Measurements from ENCODE around the gene PTPRN.
"Not testable (repeated sequence)": the region's sequence is repeated elsewhere in the genome, so short reads cannot be mapped to it uniquely, and the experiment has no call there.

The PTPRN gene

DNA sequence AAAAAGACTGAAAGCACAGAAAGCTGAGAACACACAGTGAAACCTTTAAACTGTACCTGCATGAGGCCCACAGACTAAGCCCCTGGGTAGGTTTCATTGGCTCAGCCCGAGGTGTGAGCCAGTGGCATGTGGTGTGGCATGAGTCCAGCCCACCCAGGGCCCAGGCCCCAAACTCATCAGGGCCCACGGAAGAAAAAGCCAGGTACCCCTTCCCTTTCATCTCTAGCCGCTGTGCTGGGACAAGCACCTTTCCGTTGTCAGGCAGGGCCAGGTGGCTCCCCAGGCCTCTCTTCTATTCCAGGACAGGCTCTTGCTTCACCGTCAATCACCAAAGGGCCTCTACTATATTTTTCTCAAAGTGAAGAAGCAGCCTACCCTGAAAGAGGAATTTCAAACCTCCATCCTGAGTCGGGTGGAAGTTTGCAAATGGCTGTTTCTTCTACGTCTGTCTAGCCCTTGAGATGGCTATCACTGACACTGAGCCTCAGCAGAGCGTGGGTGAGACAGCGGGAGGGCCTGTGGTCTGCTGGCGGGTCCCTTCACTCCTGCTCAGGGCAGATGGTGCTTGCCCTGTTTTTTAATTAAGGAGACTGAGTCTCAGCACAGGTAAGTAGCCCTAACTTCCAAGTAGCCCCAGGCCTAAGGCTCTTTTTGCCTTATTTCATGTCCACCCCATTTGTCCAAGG lies 21.5 kb downstream of the PTPRN start:
- H3K4me2 ChIP-seq (ENCODE audit: low read length): no peak overlapping the region
- H3K4me3 ChIP-seq (ENCODE audit: low read depth, low read length, poor library complexity, severe bottlenecking): no peak overlapping the region
- H4K20me1 ChIP-seq (ENCODE audit: insufficient read depth, low read length): no peaks in the 10 kb centered on the region
- no peaks in the 10 kb centered on the region for H3K4me1 ChIP-seq (ENCODE audit: insufficient read depth, low read length, severe bottlenecking)
- H3K79me2 ChIP-seq (ENCODE audit: insufficient read depth, low read length): no peaks in the 10 kb centered on the region
- H3K27me3 ChIP-seq (ENCODE audit: insufficient read depth, low read length): no peaks in the 10 kb centered on the region
- H3K9ac ChIP-seq (ENCODE audit: low read length): no peak overlapping the region
- H3K9me3 ChIP-seq (ENCODE audit: low read length): no peaks in the 10 kb centered on the region
- H3K9me2 ChIP-seq (ENCODE audit: low read depth, low read length): no peaks in the 10 kb centered on the region
- H3K27ac ChIP-seq (ENCODE audit: low read depth, low read length, poor library complexity, severe bottlenecking): no peak overlapping the region
- no peak overlapping the region for H2AFZ ChIP-seq (ENCODE audit: low read length)
- H3F3A ChIP-seq (ENCODE audit: insufficient read depth, low read length): no peaks in the 10 kb centered on the region
- H3K36me3 ChIP-seq (ENCODE audit: insufficient read depth, low read length): peaks cover 37% of the 10 kb centered on the region
- no peak for TF ChIP-seq EZH2 (IDR thresholded peaks at IDR 0.05; ENCODE audit: borderline replicate concordance, low read length)
- TF ChIP-seq, protein P1, sequence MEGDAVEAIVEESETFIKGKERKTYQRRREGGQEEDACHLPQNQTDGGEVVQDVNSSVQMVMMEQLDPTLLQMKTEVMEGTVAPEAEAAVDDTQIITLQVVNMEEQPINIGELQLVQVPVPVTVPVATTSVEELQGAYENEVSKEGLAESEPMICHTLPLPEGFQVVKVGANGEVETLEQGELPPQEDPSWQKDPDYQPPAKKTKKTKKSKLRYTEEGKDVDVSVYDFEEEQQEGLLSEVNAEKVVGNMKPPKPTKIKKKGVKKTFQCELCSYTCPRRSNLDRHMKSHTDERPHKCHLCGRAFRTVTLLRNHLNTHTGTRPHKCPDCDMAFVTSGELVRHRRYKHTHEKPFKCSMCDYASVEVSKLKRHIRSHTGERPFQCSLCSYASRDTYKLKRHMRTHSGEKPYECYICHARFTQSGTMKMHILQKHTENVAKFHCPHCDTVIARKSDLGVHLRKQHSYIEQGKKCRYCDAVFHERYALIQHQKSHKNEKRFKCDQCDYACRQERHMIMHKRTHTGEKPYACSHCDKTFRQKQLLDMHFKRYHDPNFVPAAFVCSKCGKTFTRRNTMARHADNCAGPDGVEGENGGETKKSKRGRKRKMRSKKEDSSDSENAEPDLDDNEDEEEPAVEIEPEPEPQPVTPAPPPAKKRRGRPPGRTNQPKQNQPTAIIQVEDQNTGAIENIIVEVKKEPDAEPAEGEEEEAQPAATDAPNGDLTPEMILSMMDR (IDR thresholded peaks at IDR 0.05; ENCODE audit: low read length): no peak

DNA sequence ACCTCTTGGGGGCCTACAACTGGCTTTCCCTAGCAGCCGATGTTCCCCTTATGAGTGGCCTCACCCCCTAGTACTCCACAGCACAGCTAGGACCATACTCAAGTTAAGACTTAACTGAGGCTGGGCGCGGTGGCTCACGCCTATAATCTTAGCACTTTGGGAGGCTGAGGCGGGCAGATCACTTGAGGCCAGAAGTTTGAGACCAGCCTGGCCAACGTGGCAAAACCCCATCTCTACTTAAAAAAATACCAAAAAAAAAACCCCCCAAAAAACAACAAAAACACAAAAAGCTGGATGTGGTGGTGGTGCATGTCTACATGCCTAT lies 22.1 kb downstream of the PTPRN start:
- not testable (repeated sequence) for H3K4me1 ChIP-seq (ENCODE audit: insufficient read depth, low read length, severe bottlenecking); H3K27me3 ChIP-seq (ENCODE audit: insufficient read depth, low read length)
- H3K36me3 ChIP-seq (ENCODE audit: insufficient read depth, low read length): peaks cover 43% of the 10 kb centered on the region

DNA sequence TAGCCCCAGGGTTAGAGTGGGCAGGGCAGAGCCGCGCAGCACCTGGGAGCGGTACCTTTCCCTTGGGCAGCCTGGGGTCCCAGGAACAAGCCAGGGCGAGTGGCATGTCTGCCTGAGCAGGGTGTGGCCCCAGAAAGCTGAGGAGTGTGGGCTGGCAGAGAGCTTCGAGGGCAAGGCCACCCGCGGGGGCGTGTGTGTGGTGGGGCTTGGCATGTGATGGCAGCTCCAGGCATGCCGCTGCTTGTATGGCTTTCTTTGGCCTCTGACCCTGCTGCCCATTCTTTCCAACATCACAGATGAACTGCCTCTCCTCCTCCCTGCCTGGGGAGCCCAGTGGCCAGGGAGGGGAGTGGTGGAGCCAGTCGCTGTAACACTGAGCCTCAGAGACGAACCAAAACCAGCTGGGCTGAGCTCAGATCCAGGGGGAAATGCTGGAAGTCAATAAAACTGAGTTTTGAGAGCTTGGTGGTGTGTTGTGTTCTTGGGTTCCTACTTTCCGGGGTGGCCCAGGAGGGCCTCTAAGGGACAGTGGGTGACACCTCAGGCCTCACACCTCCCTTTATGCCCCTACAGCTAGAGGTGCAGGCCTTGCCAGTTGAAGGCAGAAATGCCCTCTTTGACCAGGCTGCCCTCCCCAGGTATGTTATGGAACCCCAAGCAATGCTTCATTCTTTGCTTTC lies 22.6 kb downstream of the PTPRN start:
- Histone ChIP-seq H3K9me2 (ENCODE audit: low read depth, low read length) (no peaks in the 10 kb centered on the region), H3K4me2 (ENCODE audit: low read length) (no peak overlapping the region), H3K27me3 (ENCODE audit: insufficient read depth, low read length) (no peaks in the 10 kb centered on the region), H3K9me3 (ENCODE audit: low read length) (no peaks in the 10 kb centered on the region), H3F3A (ENCODE audit: insufficient read depth, low read length) (no peaks in the 10 kb centered on the region), H3K4me1 (ENCODE audit: insufficient read depth, low read length, severe bottlenecking) (peaks cover 2% of the 10 kb centered on the region), H4K20me1 (ENCODE audit: insufficient read depth, low read length) (no peaks in the 10 kb centered on the region), H2AFZ (ENCODE audit: low read length) (no peak overlapping the region), H3K27ac (ENCODE audit: low read depth, low read length, poor library complexity, severe bottlenecking) (no peak overlapping the region), H3K79me2 (ENCODE audit: insufficient read depth, low read length) (no peaks in the 10 kb centered on the region), H3K4me3 (ENCODE audit: low read depth, low read length, poor library complexity, severe bottlenecking) (no peak overlapping the region), H3K36me3 (ENCODE audit: insufficient read depth, low read length) (peaks cover 48% of the 10 kb centered on the region), H3K9ac (ENCODE audit: low read length) (no peak overlapping the region)
- TF ChIP-seq EZH2 (IDR thresholded peaks at IDR 0.05; ENCODE audit: borderline replicate concordance, low read length): no peak
- TF ChIP-seq, protein P1 (IDR thresholded peaks at IDR 0.05; ENCODE audit: low read length): no peak

More for the DNA sequence above, 22.1 kb downstream of the PTPRN start:
- not testable (repeated sequence) for H3K9ac ChIP-seq (ENCODE audit: low read length); H3K4me3 ChIP-seq (ENCODE audit: low read depth, low read length, poor library complexity, severe bottlenecking); H3K4me2 ChIP-seq (ENCODE audit: low read length); H3F3A ChIP-seq (ENCODE audit: insufficient read depth, low read length); H3K9me3 ChIP-seq (ENCODE audit: low read length); H4K20me1 ChIP-seq (ENCODE audit: insufficient read depth, low read length); H3K27ac ChIP-seq (ENCODE audit: low read depth, low read length, poor library complexity, severe bottlenecking); H3K9me2 ChIP-seq (ENCODE audit: low read depth, low read length); H2AFZ ChIP-seq (ENCODE audit: low read length); H3K79me2 ChIP-seq (ENCODE audit: insufficient read depth, low read length)
